ENCODE results near the gene MRPL4.

DNA sequence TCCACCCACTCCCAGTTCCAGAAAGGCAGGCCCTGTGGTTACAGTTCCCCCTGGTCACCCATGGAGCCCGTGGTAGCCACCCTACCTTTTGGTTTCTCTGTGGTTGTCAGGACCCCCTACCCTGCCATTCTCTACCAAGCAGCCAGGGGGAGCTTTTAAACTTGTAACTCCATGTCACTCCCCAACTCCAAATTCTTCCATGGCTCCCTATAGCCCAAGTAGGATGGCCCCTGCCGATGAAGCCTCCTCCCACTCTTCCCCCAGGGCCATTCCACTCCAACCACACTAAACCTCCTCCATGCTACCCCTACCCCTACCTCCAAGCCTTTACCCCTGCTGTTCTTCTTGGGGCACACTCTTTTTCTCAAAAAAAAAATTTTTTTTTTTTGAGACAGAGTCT, 23.1 kb upstream of the MRPL4 start:
- TF ChIP-seq, protein P1, sequence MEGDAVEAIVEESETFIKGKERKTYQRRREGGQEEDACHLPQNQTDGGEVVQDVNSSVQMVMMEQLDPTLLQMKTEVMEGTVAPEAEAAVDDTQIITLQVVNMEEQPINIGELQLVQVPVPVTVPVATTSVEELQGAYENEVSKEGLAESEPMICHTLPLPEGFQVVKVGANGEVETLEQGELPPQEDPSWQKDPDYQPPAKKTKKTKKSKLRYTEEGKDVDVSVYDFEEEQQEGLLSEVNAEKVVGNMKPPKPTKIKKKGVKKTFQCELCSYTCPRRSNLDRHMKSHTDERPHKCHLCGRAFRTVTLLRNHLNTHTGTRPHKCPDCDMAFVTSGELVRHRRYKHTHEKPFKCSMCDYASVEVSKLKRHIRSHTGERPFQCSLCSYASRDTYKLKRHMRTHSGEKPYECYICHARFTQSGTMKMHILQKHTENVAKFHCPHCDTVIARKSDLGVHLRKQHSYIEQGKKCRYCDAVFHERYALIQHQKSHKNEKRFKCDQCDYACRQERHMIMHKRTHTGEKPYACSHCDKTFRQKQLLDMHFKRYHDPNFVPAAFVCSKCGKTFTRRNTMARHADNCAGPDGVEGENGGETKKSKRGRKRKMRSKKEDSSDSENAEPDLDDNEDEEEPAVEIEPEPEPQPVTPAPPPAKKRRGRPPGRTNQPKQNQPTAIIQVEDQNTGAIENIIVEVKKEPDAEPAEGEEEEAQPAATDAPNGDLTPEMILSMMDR (IDR thresholded peaks at IDR 0.05), result peak in 2 of 3 donors; percentile 26 to 38
- TF ChIP-seq POLR2AphosphoS5 (IDR thresholded peaks at IDR 0.05), result no peak
- no peak for TF ChIP-seq POLR2A (IDR thresholded peaks at IDR 0.05)

Data from breast epithelium (tissue), 3 donors.